IMR-90 (cell line): ENCODE measurements around the gene LAMB1. TPM values are rescaled to one million over a fixed set of nuclear protein-coding genes. Genes with fewer than 3 reads are reported as not detected.

Source experiments
- ATAC-seq: fragments of 200-7000 bp; cut with Tn5 transposase; 2 replicates; pipeline ENCODE4 v1.9.1; 2020; ENCODE audit warnings: low read depth, mild to moderate bottlenecking, moderate library complexity
- BruUV-seq: library from RNA; stranded (reverse); fragments of 400-500 nt; replicated peaks from 2 replicates; lab custom pipeline; 2021; lab: Mats Ljungman, UMichigan
- CTCF ChIA-PET: fragments of 300-600 bp; formaldehyde crosslinking; extraction: SDS; loops from one replicate; lab custom pipeline; 2021; ENCODE audit warnings: antibody characterized with exemption; lab: Yijun Ruan, JAX
- POLR2A ChIA-PET: fragments of 300-600 bp; sonication (Branson Sonifier 250); formaldehyde crosslinking; loops from one replicate; lab custom pipeline; 2022; ENCODE audit warnings: antibody characterized with exemption; ENCODE audit not compliant: unreplicated experiment; lab: Charles Lee
- DNase-seq: peaks from one replicate; pipeline ENCODE4 v3.0.0; 2013
- H2AFZ ChIP-seq: replicated peaks from 2 replicates; pipeline ENCODE3; 2013; ENCODE audit warnings: low read length, mild to moderate bottlenecking; ENCODE audit not compliant: poor library complexity
- H2AK5ac ChIP-seq: 2 replicates; pipeline ENCODE4 v1.6.1; 2013; ENCODE audit warnings: low read depth, low read length, inconsistent platforms
- H2AK9ac ChIP-seq: replicated peaks from 2 replicates; pipeline ENCODE3; 2013; ENCODE audit warnings: mild to moderate bottlenecking, low read depth, low read length, moderate library complexity; ENCODE audit not compliant: poor library complexity
- H2BK120ac ChIP-seq: 2 replicates; pipeline ENCODE4 v1.6.1; 2013; ENCODE audit warnings: low read depth, low read length, inconsistent platforms
- H2BK15ac ChIP-seq: 3 replicates; pipeline ENCODE4 v1.6.1; 2013; ENCODE audit warnings: low read depth, low read length, inconsistent platforms
- H2BK20ac ChIP-seq: 2 replicates; pipeline ENCODE4 v1.6.1; 2013; ENCODE audit warnings: low read depth, mild to moderate bottlenecking, inconsistent platforms, low read length, moderate library complexity
- H2BK5ac ChIP-seq: 2 replicates; pipeline ENCODE4 v1.6.1; 2013; ENCODE audit warnings: mild to moderate bottlenecking, low read depth, low read length, inconsistent platforms; ENCODE audit not compliant: poor library complexity, severe bottlenecking
- H3K14ac ChIP-seq: replicated peaks from 2 replicates; pipeline ENCODE4 v1.6.1; 2013; ENCODE audit warnings: low read depth, low read length, inconsistent platforms
- H3K18ac ChIP-seq: 2 replicates; pipeline ENCODE4 v1.6.1; 2013; ENCODE audit warnings: low read depth, low read length, control low read depth
- H3K23ac ChIP-seq: 2 replicates; pipeline ENCODE4 v1.6.1; 2013; ENCODE audit warnings: low read depth, low read length, inconsistent platforms
- H3K27ac ChIP-seq: 2 replicates; pipeline ENCODE4 v1.5.1; 2013; ENCODE audit warnings: mild to moderate bottlenecking, control low read depth, low read length; ENCODE audit not compliant: insufficient read depth
- H3K27me3 ChIP-seq: 2 replicates; pipeline ENCODE4 v1.6.1; 2013; ENCODE audit warnings: low read length; ENCODE audit not compliant: control insufficient read depth, insufficient read depth
- H3K36me3 ChIP-seq: 2 replicates; pipeline ENCODE4 v1.6.1; 2013; ENCODE audit warnings: low read length, mixed read lengths; ENCODE audit not compliant: control insufficient read depth, insufficient read depth
- H3K4ac ChIP-seq: 2 replicates; pipeline ENCODE4 v1.6.1; 2013; ENCODE audit warnings: low read depth, low read length, inconsistent platforms
- H3K4me1 ChIP-seq: 2 replicates; pipeline ENCODE4 v1.6.1; 2013; ENCODE audit warnings: low read length, mixed read lengths; ENCODE audit not compliant: control insufficient read depth, insufficient read depth
- H3K4me2 ChIP-seq: 2 replicates; pipeline ENCODE4 v1.6.1; 2013; ENCODE audit warnings: low read depth, mild to moderate bottlenecking, control low read depth, low read length, moderate library complexity
- H3K4me3 ChIP-seq: 2 replicates; pipeline ENCODE4 v1.5.1; 2013; ENCODE audit warnings: low read depth, mild to moderate bottlenecking, control low read depth, low read length, moderate library complexity; ENCODE audit not compliant: insufficient read depth
- H3K56ac ChIP-seq: 2 replicates; pipeline ENCODE4 v1.6.1; 2013; ENCODE audit warnings: low read length, inconsistent platforms; ENCODE audit not compliant: insufficient read depth; ENCODE audit errors: extremely low read depth
- H3K79me1 ChIP-seq, 2 experiments: 2 replicates each; pipeline ENCODE4 v1.6.1; 2013; ENCODE audit warnings: low read length in 2 of 2, inconsistent platforms in 1 of 2, low read depth in 1 of 2
- H3K9ac ChIP-seq: 2 replicates; pipeline ENCODE4 v1.6.1; 2013; ENCODE audit warnings: low read depth, low read length, control low read depth
- H3K9me1 ChIP-seq: 2 replicates; pipeline ENCODE4 v1.6.1; 2013; ENCODE audit warnings: low read length, inconsistent platforms; ENCODE audit not compliant: insufficient read depth
- H3K9me3 ChIP-seq: 2 replicates; pipeline ENCODE4 v1.6.1; 2013; ENCODE audit warnings: low read length; ENCODE audit not compliant: control insufficient read depth, insufficient read depth
- H4K20me1 ChIP-seq: 2 replicates; pipeline ENCODE4 v1.6.1; 2013; ENCODE audit warnings: low read length, inconsistent platforms; ENCODE audit not compliant: insufficient read depth
- H4K5ac ChIP-seq: 2 replicates; pipeline ENCODE4 v1.6.1; 2013; ENCODE audit warnings: mild to moderate bottlenecking, low read depth, low read length, control low read depth
- H4K8ac ChIP-seq, 2 experiments: 2 replicates each; pipeline ENCODE4 v1.6.1; 2013; ENCODE audit warnings: low read depth in 2 of 2, low read length in 2 of 2, control low read depth in 1 of 2, inconsistent platforms in 1 of 2
- H4K91ac ChIP-seq: 2 replicates; pipeline ENCODE4 v1.6.1; 2013; ENCODE audit warnings: low read depth, low read length, inconsistent platforms; ENCODE audit not compliant: insufficient read depth
- CEBPB ChIP-seq: IDR thresholded peaks from 2 replicates; pipeline ENCODE4 v1.6.1; 2012; ENCODE audit warnings: low read depth, low read length, improper control_type of control experiment
- RFX5 ChIP-seq: IDR thresholded peaks from 2 replicates; pipeline ENCODE4 v1.8.0; 2012; ENCODE audit warnings: low read depth, mild to moderate bottlenecking, low read length, moderate library complexity
- SMC3 ChIP-seq: fragments of 150-350 bp; IDR thresholded peaks from 2 replicates; pipeline ENCODE4 v1.6.1; 2016; ENCODE audit warnings: low read depth, mild to moderate bottlenecking, antibody characterized with exemption, low read length, moderate library complexity
- WGBS, 2 experiments: methylation state at CpG; one replicate each; pipeline versions ENCODE4 v1.1.5 to v1.1.7; 2013; ENCODE audit warnings: missing lambda C conversion rate in 2 of 2; ENCODE audit not compliant: insufficient read length in 1 of 2; ENCODE audit errors: extremely low coverage in 2 of 2; 5-methylcytosine and 5-hydroxymethylcytosine counted together
- dilution Hi-C: fragments of 300-500 bp; cut with HindIII; formaldehyde crosslinking; loops from one replicate; pipeline ENCODE4 v1.14.3; 2018; ENCODE audit warnings: low sequenced_read_pairs; ENCODE audit not compliant: unreplicated experiment
- in situ Hi-C: fragments of 300-500 bp; cut with MboI; formaldehyde crosslinking; loops from 3 replicates; pipeline ENCODE4 v1.14.3; 2019; ENCODE audit warnings: low sequenced_read_pairs, inconsistent platforms, mixed read lengths
- intact Hi-C: fragments of 100-400 bp; cut with micrococcal nuclease; formaldehyde crosslinking; loops from 2 replicates; pipeline ENCODE4 v1.10.0; 2022
- polyA plus RNA-seq, 3 experiments: library from polyadenylated mRNA; depleted of rRNA; stranded (reverse); fragments of >200 nt; gene quantifications; 2 replicates each; pipeline ENCODE4 v1.2.3, GENCODE V29; 2012; ENCODE audit warnings: low replicate concordance in 1 of 3
- total RNA-seq: library from RNA; depleted of rRNA; stranded (reverse); fragments of >200 nt; gene quantifications from 2 replicates; pipeline ENCODE4 v1.2.3, GENCODE V29; 2012
- TF ChIP-seq, protein P1 (sequence below): fragments of 150-350 bp; IDR thresholded peaks from 2 replicates; pipeline ENCODE4 v1.6.1; 2017; ENCODE audit warnings: mild to moderate bottlenecking, antibody characterized with exemption, low read length, low read depth
- TF ChIP-seq, protein P2 (sequence below): conservative IDR thresholded peaks from 2 replicates; pipeline ENCODE4 v1.5.1; 2012; ENCODE audit warnings: mild to moderate bottlenecking, low read depth, low read length, improper control_type of control experiment
- TF ChIP-seq, protein P3 (sequence below): fragments of 150-350 bp; IDR thresholded peaks from 2 replicates; pipeline ENCODE4 v1.6.1; 2016; ENCODE audit warnings: low read depth, mild to moderate bottlenecking, low read length, moderate library complexity, borderline replicate concordance

Gene LAMB1
- total and polyA plus RNA-seq, 2 of the 4 experiments (the other 2 are of a cell fraction), result 114 to 117 TPM

DNA sequence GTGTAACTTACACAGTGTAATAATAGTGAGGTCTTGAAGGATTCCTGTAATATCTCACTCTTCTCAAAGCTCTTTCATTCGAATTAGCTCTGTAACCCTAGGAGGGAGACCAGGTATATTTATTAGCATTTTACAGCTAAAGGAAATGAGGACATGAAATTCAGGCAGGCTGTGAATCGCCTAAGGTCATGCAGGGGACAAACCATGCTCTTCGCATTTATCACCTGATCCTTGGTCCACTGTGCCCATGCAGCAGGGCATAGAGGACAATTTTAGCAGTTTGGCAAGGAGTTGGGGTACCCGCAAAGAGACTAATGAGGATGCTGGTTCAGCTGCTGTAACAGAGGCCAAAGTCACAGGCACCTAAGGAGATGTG lies 14.8 kb upstream of the LAMB1 start:
- peaks cover 14% of the 10 kb centered on the region; the same call in 1 of the 2 replicates for H3K9me1 ChIP-seq
- H3K4ac ChIP-seq, result peak overlapping the region; percentile 54
- H2AFZ ChIP-seq, result no peak overlapping the region
- peak overlapping the region; percentile 60; the same call in 1 of the 2 replicates for H2BK20ac ChIP-seq
- no peak overlapping the region for H3K27ac ChIP-seq
- DNase-seq, result no peak
- no peak for ATAC-seq
- peak overlapping the region; percentile 79; the same call in 2 of the 3 replicates for H2BK15ac ChIP-seq
- H3K23ac ChIP-seq, result no peak overlapping the region
- no peaks in the 10 kb centered on the region for H3K79me1 ChIP-seq
- H2AK9ac ChIP-seq, result no peak overlapping the region
- peaks cover 13% of the 10 kb centered on the region for H3K4me1 ChIP-seq
- 0 out of 2 replicates have a peak overlapping the region, but pooled peaks have one; percentile 11 for H3K14ac ChIP-seq
- H3K27me3 ChIP-seq, result no peaks in the 10 kb centered on the region
- no peak overlapping the region for H3K56ac ChIP-seq
- H4K5ac ChIP-seq, result peak overlapping the region; percentile 6; the same call in 1 of the 2 replicates
- no peaks in the 10 kb centered on the region for H3K9me3 ChIP-seq
- CTCF ChIA-PET, result interaction anchor here (1.4 kb wide), 1 partner anchor 128 kb away, joined by 6 read pairs; no protein-coding TSS in a partner anchor
- H2BK5ac ChIP-seq, result no peak overlapping the region
- H4K91ac ChIP-seq, result peak overlapping the region; percentile 67
- TF ChIP-seq, protein P1, sequence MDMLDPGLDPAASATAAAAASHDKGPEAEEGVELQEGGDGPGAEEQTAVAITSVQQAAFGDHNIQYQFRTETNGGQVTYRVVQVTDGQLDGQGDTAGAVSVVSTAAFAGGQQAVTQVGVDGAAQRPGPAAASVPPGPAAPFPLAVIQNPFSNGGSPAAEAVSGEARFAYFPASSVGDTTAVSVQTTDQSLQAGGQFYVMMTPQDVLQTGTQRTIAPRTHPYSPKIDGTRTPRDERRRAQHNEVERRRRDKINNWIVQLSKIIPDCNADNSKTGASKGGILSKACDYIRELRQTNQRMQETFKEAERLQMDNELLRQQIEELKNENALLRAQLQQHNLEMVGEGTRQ, result no peak
- TF ChIP-seq, protein P2, sequence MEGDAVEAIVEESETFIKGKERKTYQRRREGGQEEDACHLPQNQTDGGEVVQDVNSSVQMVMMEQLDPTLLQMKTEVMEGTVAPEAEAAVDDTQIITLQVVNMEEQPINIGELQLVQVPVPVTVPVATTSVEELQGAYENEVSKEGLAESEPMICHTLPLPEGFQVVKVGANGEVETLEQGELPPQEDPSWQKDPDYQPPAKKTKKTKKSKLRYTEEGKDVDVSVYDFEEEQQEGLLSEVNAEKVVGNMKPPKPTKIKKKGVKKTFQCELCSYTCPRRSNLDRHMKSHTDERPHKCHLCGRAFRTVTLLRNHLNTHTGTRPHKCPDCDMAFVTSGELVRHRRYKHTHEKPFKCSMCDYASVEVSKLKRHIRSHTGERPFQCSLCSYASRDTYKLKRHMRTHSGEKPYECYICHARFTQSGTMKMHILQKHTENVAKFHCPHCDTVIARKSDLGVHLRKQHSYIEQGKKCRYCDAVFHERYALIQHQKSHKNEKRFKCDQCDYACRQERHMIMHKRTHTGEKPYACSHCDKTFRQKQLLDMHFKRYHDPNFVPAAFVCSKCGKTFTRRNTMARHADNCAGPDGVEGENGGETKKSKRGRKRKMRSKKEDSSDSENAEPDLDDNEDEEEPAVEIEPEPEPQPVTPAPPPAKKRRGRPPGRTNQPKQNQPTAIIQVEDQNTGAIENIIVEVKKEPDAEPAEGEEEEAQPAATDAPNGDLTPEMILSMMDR, result no peak
- TF ChIP-seq RFX5 (no peak), SMC3 (no peak), CEBPB (no peak)
- TF ChIP-seq, protein P3, sequence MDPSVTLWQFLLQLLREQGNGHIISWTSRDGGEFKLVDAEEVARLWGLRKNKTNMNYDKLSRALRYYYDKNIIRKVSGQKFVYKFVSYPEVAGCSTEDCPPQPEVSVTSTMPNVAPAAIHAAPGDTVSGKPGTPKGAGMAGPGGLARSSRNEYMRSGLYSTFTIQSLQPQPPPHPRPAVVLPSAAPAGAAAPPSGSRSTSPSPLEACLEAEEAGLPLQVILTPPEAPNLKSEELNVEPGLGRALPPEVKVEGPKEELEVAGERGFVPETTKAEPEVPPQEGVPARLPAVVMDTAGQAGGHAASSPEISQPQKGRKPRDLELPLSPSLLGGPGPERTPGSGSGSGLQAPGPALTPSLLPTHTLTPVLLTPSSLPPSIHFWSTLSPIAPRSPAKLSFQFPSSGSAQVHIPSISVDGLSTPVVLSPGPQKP, result no peak
- H2AK5ac ChIP-seq, result 0 out of 2 replicates have a peak overlapping the region, but pooled peaks have one; percentile 27
- 100% methylated on average over 1 of the region's 4 CpGs; no CpG with 5 or more reads in 1 of the 2 experiments for WGBS, 2 experiments
- H4K20me1 ChIP-seq, result no peaks in the 10 kb centered on the region; the same call in 1 of the 2 replicates
- H3K9ac ChIP-seq, result no peak overlapping the region
- H3K4me3 ChIP-seq, result no peak overlapping the region
- no TSS peak for BruUV-seq
- no peak overlapping the region; the same call in 1 of the 2 replicates for H3K18ac ChIP-seq
- H3K36me3 ChIP-seq, result no peaks in the 10 kb centered on the region
- no peak overlapping the region for H3K4me2 ChIP-seq
- dilution Hi-C loops (loop anchor here (25.0 kb wide), 1 partner anchor 120 kb away; the partner anchor contains the start of gene LAMB4), intact Hi-C loops (no loop called here), in situ Hi-C loops (no loop called here)
- POLR2A ChIA-PET, result no interaction called here
- H4K8ac ChIP-seq, result 0 out of 4 replicates have a peak overlapping the region, but pooled peaks of 1 of the 2 experiments have one; percentile 8
- H2BK120ac ChIP-seq, result peak overlapping the region; percentile 35
